GM23338 (cell line): ENCODE data around the gene ARHGEF28.

Experiments
- CREB1 ChIP-seq: fragments of 250-450 bp; sonication (Bioruptor Pico); IDR thresholded peaks from 2 replicates; pipeline ENCODE4 v1.5.0; 2020; ENCODE audit warnings: low read depth, mild to moderate bottlenecking, moderate library complexity
- CTCF ChIP-seq, 2 experiments: fragments of 200-600 bp in 1 of 2; sonication (generic) in 1 of 2; conservative IDR thresholded peaks; 2 replicates each; pipeline versions ENCODE4 v1.5.1 to v1.6.1; 2016 to 2017; ENCODE audit warnings: antibody characterized with exemption in 2 of 2, low read depth in 2 of 2, mild to moderate bottlenecking in 2 of 2, moderate library complexity in 1 of 2
- EZH2 ChIP-seq: fragments of 200-600 bp; sonication (generic); IDR thresholded peaks from one replicate; pipeline ENCODE4 v1.8.0; 2017; ENCODE audit warnings: antibody characterized with exemption, mild to moderate bottlenecking, low read depth; ENCODE audit not compliant: unreplicated experiment
- EZH2phosphoT487 ChIP-seq: fragments of 200-600 bp; sonication (generic); IDR thresholded peaks from one replicate; pipeline ENCODE4 v1.8.1; 2018; ENCODE audit warnings: antibody characterized with exemption; ENCODE audit not compliant: unreplicated experiment
- POLR2AphosphoS5 ChIP-seq: IDR thresholded peaks from 2 replicates; pipeline ENCODE4 v1.6.1; 2016; ENCODE audit warnings: antibody characterized with exemption, low read depth
- REST ChIP-seq: IDR thresholded peaks from one replicate; pipeline ENCODE4 v1.6.1; 2018; ENCODE audit warnings: antibody characterized with exemption; ENCODE audit not compliant: unreplicated experiment
- STAT1 ChIP-seq: IDR thresholded peaks from one replicate; pipeline ENCODE4 v1.6.1; 2016; ENCODE audit warnings: antibody characterized with exemption; ENCODE audit not compliant: unreplicated experiment
- ZNF114 ChIP-seq: fragments of 250-450 bp; sonication (Bioruptor Pico); IDR thresholded peaks from 2 replicates; pipeline ENCODE4 v1.5.0; 2020; ENCODE audit warnings: mild to moderate bottlenecking, moderate library complexity
- ZNF331 ChIP-seq: fragments of 250-450 bp; sonication (Bioruptor Pico); IDR thresholded peaks from 2 replicates; pipeline ENCODE4 v1.5.0; 2020; ENCODE audit warnings: low read depth, mild to moderate bottlenecking, moderate library complexity

- TF ChIP-seq CTCF (conservative IDR thresholded peaks at IDR 0.05; ENCODE audit: low read depth in 2 of 2) (no peak), POLR2AphosphoS5 (no peak), EZH2 (no peak), REST (no peak), ZNF331 (no peak), EZH2phosphoT487 (no peak), CREB1 (CRISPR knock-in tag) (no peak), STAT1 (no peak), ZNF114 (CRISPR knock-in tag) (no peak)
These were observed 314.0 kb downstream of the ARHGEF28 start for GRCh38 chr5:73940026-73940425.
